Activated CD4-positive, alpha-beta T cell treated with anti-CD3 and anti-CD28 coated beads, Interleukin-10, Interleukin-2, amounts not matched to agents 100 ng/mL and 50 ng/mL, durations not matched to agents 16 hours and 8 hours (primary cell): ENCODE results near the gene DOCK9.
A peak's percentile ranks its signal among the peaks of the same experiment; 100 is the strongest.

Source experiments
- DNase-seq: peaks from one replicate; pipeline ENCODE4 v3.0.0-alpha.2; 2020

Gene DOCK9

GRCh38 chr13:98997011-98997730 lies 19.3 kb upstream of the DOCK9 start:
- no peak for DNase-seq

- DNase-seq: no peak
Observed at GRCh38 chr13:98996046-98996445, 18.2 kb upstream of the DOCK9 start.

- peak; percentile 19 for DNase-seq
Observed at GRCh38 chr13:98994896-98995295, 17.0 kb upstream of the DOCK9 start.

DNA sequence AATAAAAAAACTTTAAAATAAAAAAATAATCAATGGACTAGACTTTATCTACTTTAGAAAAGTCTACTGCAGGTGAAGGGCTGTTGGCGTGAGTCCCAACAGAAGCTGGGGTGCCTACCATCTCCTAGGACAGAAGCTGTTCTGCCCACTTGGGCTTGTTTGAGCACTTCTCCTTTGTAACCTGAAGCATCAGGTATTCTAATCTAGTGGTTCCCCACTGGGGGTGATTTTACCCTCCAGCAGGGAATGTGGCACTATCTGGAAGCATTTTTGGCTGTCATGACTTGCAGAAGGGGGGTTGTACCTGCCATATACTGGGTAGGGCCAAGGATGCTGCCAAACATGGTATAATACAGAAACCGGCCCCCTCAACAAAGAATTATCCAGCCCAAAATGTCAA lies 16.2 kb upstream of the DOCK9 start:
- DNase-seq: no peak

DNA sequence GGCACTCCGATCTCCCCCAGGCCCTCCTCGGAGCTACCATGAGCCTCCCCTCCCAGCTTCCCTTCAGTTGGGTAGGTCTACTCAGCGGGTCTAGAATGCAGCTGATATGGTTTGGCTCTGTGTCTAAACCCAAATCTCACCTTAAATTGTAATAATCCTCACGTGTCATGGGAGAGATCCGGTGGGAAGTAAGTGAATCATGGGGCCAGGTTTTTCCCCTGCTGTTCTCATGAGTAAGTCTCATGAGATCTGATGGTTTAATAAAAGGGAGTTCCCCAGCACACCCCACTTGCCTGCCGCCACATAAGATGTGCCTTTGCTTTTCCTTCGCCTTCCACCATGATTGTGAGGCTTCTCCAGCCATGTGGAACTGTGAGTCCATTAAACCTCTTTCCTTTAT lies 14.5 kb upstream of the DOCK9 start:
- no peak for DNase-seq

DNA sequence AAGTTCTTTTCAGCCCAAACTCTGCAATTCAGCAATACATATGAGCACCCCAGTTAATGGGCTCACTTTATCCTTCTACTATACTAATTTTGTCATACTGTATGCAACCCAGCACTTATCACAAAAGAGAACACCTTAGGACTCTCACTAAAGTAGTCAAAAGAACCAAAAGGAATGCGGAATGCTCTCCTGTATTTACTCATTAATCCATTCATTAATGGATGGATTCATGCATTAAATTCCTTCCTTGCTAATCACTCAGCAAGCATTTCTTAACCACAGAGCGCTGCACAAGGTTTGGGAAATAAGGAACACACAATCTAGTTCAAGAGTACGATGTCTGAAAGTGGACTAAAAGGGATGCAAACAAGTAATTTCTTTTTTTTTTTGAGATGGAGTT lies 12.8 kb upstream of the DOCK9 start:
- DNase-seq: no peak

- peak; percentile 34 for DNase-seq
Observed at GRCh38 chr13:98989469-98990235, 11.8 kb upstream of the DOCK9 start.

GRCh38 chr13:98988780-98989179 lies 10.9 kb upstream of the DOCK9 start:
- DNase-seq: no peak

- no peak for DNase-seq
Observed at GRCh38 chr13:98988277-98988676, 10.4 kb upstream of the DOCK9 start.

DNA sequence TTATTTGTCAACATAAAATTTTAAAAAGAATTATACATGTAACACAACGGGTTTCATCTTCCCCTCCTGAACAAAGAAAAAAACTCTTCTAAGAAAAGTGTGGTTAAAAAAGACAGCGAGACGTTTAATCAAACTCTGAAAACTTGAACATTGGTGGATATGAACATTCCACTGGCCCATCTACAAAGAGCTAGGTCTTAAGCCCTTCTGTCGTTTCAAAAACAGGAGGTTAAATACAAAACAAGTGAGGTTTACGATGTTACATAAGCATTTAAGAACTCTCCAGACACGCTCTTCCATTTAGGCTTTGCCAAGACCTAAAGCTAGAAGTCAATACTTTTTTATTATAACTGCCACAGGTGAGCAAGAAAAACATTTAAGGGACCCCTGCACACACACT lies 9.4 kb upstream of the DOCK9 start:
- DNase-seq: no peak

- DNase-seq: no peak
Observed at GRCh38 chr13:98986226-98986846, 8.5 kb upstream of the DOCK9 start.

- DNase-seq: no peak
Observed at GRCh38 chr13:98985591-98985990, 7.7 kb upstream of the DOCK9 start.

GRCh38 chr13:98984983-98985382 lies 7.1 kb upstream of the DOCK9 start:
- DNase-seq: no peak

- DNase-seq: no peak
Observed at GRCh38 chr13:98984118-98984517, 6.3 kb upstream of the DOCK9 start.

GRCh38 chr13:98983182-98983581 lies 5.3 kb upstream of the DOCK9 start:
- no peak for DNase-seq

GRCh38 chr13:98981369-98982080 lies 3.7 kb upstream of the DOCK9 start:
- DNase-seq: no peak

DNA sequence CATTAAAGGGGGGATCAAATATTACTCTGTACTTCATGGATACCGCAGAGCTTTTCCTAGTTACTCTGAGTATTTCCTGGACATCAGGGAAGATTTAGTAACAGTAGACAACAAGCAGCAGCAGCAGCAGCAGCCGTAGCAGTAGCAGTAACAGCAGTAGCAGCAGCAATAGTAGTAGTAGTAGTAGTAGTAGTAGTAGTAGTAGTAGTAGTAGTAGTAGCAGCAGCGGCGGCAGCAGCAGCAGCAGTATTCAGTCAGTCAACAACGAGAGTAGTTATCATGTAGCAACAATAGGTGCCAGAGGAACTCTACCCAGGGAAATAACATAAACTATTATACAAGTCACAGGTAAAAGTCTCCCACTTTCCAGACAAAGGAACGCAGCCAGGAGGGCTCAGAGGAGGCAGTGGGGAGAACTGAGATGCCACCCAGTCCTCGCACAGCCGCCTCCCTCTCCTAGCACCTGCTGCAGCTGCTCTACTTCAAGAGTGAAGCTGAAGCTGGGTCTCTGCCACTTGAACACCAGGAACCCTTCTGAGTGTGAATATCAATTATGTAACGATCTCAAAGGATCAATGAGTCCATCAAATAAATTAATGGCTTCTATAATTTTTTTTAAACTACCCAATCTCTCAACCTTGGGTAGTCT lies 1.3 kb upstream of the DOCK9 start:
- DNase-seq: no peak

DNA sequence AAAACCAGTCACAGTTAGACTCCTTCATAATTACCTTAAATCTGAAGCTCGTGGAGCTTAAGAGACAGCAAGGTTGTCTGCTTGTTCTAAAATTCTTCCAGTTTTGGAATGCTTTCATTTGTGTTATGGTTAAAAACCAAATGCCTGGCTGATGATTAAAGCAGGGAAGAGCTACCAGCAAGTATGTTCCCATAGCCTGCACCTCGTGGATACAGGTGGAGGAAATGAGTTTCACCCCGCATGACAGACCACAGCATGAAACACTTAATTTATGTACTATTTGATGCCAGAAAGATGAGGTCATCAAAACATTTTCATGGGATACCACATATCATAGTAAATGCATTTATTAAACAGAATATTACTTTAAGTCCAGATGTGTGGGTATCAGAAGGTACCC lies 416 bp upstream of the DOCK9 start:
- DNase-seq: no peak

- DNase-seq: no peak
Observed at GRCh38 chr13:98976941-98977340, 923 bp downstream of the DOCK9 start.

DNA sequence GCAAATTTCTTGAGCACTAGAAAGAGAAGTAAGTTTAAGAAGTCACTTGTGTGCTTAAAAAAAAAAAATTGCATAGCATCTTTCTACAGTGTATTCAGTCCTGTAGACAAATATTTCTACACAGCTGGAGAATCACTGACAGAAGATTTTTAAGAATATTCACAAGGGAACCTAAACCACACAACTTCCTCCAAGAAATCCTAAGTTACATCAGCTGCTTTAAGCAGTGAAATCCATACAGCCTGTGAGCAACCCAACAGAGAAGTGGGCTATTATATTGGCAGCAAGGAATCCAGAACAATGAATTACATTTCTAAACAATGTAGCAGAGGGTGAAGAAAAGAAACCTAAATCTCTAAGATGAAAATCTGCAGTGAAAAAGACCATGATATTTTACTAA lies 1.5 kb downstream of the DOCK9 start:
- DNase-seq: no peak

GRCh38 chr13:98975822-98976261 lies 2.0 kb downstream of the DOCK9 start:
- no peak for DNase-seq

DNA sequence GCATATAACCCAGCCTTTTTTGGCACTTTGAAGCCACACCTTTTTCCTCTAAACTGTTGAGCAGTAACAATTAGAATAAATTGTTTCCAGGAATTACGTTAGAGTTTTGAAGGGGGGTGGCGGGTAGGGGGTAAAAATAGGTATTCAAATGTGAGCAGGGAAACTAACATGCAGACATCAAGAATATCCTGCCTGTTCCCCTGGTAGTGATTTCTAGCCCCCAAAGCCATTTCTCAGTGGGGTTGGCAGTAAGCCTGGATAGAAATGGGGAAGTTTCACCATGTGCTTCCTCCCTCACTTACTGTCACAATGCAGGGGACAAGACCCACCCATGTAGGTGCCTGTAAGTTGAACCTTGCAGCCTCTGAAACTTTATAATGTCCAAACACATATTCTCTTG lies 3.8 kb downstream of the DOCK9 start:
- DNase-seq: no peak

DNA sequence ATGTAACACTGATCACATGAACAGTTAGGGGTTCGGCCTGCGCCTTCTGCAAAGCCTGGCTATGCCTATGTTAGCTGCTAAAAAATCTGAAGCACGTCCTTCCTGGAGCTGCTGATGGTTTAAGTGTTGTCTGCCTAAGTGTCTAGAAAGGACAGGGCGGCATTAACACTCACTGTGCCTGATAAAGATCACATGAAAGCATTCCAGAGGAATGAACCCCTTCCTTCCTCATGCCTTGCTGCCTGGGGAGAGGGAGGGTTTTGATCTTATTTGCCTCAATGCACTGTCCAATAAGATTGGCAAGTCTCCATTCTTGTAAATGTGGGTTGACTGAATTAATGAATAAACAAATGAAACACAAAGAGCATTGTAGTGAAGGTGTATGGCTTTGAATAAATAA lies 5.2 kb downstream of the DOCK9 start:
- DNase-seq: no peak
